GM11168 (cell line): ENCODE measurements around the gene RBM19.

ENCODE experiments used
- in situ Hi-C: fragments of 300-500 bp; cut with MboI; formaldehyde crosslinking; loops from one replicate; pipeline ENCODE4 v1.12.0; 2022; ENCODE audit warnings: low sequenced_read_pairs; ENCODE audit not compliant: unreplicated experiment

RBM19 gene

DNA sequence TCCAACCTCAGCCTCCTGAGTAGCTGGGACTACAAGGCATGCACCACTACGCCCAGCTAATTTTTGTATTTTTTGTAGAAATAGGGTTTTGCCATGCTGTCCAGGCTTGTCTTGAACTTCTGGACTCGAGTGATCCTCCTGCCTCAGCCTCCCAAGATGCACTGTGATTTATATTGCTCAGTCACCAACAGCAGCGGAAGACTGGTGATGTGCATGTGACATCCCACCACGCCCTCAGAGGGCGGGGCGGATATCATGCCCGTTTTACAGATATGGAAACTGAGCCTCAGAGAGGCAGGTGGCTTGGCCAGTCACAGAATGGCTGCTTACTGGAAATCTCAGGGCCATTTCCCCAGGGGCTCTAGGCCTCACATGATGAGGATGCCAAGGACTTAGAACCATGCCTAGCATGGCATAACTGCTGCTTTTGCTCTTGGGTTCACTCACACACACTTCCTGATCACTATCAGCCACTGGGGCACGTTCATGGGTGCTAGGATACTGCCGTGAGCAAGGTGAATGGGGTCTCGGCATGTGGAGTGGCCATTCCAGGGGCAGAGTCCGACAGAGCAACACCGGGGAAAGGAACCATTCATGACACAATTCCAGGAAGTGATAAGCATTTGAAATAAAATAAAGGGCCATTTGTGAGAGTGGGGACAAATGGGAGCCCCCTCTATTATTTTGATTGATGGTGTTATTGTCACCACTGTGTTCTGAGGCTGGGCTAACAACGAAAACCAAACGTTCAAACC is 31.9 kb downstream of the RBM19 start:
- in situ Hi-C loops: no loop called here

DNA sequence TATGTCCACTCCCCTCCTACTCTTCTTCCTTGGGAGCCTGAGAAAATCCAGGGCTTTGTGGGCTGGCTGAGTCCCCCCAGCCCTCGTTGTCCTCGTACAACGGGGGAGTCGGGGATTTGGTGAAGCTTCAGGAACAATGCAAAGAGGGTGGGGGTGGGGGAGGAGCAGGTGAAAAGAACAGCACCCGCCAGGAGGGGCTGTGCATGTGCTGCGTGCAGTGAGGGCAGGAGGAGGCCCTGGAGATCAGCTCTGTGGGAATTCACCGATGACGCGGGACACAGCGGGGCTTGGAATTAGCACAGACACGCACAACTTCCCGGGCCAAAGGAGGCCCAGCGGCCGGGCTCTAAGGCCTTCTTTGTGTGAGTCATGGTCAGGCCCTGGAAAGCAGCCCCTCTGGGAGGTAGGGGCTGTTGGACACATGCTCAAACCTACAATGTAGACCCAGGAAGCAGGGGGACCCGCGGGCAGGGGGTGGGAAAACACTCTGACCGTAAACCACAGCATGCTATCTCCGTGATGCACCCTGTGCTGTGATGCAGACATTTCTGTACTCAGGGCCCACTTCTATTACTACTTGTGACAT is 32.8 kb downstream of the RBM19 start:
- in situ Hi-C loops: no loop called here

DNA sequence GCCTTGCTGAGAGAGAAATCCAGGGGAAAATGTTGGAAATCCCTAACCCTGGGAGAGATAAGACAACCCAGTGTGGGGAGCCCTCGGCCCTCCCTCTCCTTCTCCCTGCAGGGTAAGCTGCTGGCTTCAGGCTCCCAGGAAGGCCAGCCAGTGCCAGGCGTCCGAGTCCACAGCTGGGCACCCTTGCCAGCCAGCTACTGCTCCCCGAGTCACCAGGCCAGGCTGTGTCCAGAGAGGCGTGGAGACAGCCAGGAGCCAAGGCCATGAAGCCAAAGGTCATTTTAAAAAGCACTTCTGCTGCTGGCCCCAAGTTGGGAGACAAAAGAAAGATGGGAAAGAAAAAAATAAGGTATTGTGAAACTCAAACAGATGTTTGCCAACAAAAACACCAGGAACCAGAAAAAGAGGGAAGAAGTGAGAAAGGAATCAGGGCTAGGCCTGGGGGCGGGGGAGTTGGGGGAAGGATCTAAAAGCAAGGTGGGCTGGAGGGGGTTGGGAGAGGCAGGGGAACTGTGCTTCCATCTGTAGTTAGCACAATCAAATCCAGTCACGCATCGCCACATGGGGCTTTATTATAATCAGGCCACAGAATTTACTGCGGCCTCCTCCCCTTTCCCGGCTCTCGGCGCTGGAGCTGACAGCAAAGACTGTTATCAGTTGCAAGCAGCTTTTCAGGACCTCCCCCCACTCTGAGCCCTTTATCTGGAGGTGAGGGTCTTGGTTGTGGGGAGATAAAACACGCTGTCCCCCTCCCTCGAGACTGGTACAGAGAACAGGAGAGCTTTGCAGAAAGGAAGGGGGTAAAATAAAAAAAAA is 33.5 kb downstream of the RBM19 start:
- in situ Hi-C loops: no loop called here

DNA sequence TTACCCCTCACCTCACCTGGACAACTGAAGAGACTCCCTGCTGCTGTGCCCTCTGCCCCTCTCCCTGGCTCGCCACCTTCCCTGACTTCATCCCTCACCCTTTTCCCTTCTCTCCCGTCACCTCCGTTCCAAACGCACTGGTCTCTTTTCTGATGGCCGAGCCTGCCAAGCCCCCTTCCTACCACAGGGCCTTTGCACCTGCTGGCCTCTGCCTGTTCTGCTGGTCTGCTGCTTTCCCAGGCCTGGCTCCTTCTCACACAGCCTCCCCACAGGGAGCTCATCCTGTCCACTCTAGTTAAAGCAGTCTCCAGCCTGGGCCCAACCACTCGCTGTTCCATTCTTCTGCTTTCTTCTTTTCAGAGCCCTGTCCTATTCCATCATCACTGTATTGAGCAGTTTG is 34.6 kb downstream of the RBM19 start:
- in situ Hi-C loops: no loop called here

DNA sequence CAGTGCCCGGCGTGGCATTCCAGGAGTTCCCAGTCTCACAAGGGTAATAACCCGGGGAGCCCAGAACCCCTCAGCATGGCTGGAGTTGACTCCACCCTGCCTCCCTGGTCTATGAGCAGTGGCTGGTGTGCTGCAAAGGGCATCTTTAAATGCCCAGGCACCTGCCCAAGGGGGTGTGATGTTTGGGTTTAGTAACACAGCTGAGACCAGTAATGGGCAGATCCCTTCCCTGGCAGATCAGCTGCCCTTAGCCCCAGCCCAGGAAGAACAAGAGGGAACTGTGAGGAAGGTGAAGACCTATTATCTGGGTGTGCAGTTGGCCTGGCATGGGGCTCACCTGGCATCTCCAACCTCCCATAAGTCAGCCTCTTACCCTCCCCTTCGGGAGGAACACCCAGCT is 35.9 kb downstream of the RBM19 start:
- in situ Hi-C loops: no loop called here

DNA sequence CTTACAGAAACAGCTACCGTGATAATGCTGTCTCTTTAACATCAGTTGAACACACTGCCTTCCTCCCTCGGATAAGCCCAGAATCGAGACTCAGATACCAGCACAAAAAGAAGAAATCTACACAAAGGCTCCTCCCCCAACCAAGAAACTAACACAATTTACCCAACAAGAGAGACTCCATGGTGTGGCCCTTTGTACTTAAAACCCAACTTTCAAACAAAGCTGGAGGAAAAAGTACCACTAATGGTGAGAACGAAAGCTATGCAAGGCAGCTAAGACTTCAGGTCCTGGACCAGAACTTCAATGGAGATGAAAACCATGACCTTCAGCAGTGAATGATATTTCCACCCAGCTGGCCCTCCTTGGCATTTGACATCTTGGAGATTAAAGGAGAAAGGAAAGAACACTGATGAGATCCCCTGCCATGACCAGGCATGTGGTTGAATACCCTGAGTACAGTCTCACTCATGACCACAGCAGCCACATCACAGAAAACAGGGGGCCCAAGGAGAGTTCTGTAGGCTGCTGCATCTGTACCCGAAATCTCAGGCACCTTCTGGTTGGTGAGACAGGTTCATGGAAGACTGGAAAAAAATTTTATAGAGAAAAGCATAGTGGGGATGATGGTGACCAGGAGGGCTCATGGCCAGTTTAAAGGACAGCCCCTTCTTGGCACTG is 36.7 kb downstream of the RBM19 start:
- in situ Hi-C loops: no loop called here

DNA sequence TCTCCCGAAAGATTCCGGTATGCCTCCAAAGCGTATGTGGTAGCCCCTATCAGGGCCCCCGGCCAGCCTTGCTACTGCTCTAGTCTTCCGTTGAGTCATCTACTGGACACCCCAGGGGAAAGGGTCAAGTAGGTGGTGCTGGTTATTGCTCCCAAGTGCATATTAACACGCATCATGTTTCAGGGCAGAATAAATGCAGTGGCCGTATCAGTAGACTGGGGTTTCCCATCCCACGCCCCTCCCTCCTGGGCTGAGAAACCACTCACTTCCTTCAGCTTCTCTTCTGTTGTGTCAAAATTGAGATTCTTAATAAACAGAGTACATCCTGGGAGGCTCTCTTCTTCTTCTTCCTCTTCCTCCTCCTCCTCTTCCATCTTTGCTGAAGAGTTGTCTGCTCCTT is 39.3 kb downstream of the RBM19 start:
- in situ Hi-C loops: no loop called here

DNA sequence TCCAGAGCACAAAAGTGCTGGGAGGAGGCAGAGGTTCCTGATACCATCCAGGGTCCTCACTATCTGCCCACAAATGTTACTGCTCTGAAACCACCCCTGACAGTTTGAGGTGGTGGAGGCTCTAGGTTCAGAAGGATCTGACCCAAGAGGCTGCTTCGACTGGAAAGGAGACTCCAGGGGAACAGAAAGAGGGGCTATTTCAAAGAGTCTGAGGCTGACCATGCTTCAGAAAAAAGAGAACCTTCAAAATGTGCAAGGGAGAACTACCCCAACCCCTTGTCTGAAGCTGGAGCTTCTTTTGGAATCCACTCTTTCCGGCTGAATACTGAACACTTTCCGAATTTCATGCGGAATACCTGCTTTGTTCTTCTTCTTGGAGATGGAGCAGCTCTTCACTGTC is 41.8 kb downstream of the RBM19 start:
- in situ Hi-C loops: loop anchor here (25.0 kb wide), 1 partner anchor 487 kb away; no protein-coding TSS in a partner anchor

DNA sequence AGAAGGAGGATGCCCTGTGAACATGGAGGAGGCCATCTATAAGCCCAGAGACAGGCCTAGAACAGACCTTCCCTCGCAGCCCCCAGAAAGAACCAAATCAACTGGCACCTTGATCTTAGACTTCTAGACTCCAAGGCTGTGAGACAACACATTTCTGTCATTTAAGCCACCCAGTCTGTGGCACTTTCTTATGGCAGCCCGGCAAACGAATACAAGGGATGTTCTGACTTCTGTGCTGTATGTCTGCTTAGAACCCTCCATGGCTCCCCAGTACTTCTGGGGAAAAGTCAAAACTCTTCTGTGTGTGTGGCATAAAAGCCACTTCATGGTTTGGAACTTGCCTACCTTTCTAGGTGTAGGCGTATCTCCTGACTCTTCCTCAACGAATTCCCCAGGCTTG is 42.9 kb downstream of the RBM19 start:
- in situ Hi-C loops: loop anchor here (25.0 kb wide), 1 partner anchor 486 kb away; no protein-coding TSS in a partner anchor

DNA sequence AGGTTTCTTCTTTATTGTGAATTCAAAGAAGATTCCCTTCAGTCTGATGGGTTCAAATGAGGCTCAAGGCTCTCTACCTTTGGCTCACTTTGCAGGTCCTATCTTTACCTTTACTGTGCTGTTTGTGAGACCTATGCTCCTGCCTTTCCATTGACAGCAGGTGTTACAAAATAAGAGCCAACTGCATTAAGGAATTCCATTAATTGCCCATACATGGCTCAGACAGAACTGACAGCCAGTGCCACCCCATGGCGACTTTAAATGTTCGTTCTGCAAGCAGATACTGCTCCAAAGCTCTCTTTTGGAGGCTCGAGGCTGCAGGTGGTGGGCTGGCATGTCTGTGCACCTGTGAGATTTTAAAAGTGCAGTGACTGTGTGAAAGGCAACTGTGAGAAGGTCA is 44.7 kb downstream of the RBM19 start:
- in situ Hi-C loops: loop anchor here (25.0 kb wide), 1 partner anchor 484 kb away; no protein-coding TSS in a partner anchor

DNA sequence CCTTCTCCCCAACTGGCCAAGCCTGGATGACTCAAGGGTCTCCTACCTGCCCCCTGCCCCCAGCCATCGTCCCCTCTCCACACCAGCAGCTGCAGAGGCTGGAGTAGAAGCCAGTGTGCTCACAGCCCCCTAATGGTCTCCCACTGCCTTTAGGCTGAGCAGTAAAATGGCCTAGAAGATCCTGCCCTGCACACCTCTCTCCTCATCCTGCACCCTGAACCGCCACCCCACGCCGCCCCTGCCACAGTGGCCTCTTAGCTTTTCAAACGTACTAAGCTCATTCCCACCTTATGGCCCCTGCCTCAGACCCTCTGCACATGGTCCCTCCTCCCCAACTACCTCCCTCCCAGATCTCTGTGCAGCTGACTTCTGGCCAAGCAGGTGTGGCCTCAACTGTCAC is 46.3 kb downstream of the RBM19 start:
- in situ Hi-C loops: loop anchor here (25.0 kb wide), 1 partner anchor 482 kb away; no protein-coding TSS in a partner anchor

DNA sequence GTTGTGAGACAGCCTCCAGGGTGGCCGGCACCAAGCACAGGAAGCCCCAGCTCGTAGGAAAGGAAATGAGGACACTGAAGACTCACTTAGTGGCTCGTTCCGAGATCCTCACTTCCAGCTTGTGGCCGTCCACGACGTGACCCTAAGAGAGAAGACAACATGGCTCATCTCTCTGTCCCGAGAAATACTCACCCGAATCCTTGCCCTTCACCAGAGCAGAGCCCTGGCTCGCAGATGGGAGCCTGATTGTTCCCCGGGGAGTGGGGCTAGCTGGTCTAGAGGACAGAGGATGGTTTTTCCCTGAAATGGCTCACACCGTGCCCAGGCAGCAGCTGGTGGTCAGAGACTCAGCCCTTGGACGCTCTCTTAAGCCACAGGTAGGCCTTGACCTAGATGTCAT is 47.8 kb downstream of the RBM19 start:
- in situ Hi-C loops: loop anchor here (25.0 kb wide), 1 partner anchor 481 kb away; no protein-coding TSS in a partner anchor

DNA sequence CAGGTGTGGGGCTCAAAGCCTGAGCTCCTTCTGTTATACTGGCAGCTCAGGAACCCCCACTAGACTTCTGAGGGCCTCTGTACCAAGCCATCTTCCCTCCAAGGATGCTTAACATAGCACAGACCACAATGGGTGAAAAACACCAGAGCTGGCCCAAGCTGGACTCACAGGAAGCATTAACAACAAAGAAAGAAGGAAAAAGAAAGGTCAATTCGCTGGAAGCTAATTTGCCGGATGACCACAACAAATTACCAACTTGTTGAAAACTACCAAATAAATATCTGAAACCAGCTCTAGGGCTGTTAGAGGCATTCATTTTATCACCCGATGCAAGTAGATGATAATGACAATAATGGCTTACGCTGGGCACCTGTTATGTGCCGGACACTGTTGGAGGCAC is 48.7 kb downstream of the RBM19 start:
- in situ Hi-C loops: loop anchor here (25.0 kb wide), 1 partner anchor 480 kb away; no protein-coding TSS in a partner anchor

DNA sequence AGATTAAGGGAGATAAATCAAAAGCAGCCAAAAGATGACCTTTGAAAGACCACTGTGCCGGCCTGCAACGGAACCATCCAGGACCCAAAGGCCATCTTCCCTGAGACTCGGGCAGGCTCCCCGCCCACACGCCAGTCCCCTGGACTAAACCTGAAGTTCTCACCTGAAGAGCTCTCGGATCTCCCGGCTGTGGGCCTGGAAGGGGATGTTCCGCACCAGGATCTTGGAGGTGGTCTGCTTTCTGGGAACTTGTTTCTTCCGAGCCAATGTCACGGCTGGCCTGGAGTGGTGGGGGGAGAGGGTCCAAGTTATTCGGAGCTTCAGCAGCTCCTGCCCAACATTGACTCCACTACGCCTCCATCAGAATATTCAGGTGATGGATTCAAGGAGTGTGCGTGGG is 51.3 kb downstream of the RBM19 start:
- in situ Hi-C loops: loop anchor here (25.0 kb wide), 1 partner anchor 478 kb away; no protein-coding TSS in a partner anchor

DNA sequence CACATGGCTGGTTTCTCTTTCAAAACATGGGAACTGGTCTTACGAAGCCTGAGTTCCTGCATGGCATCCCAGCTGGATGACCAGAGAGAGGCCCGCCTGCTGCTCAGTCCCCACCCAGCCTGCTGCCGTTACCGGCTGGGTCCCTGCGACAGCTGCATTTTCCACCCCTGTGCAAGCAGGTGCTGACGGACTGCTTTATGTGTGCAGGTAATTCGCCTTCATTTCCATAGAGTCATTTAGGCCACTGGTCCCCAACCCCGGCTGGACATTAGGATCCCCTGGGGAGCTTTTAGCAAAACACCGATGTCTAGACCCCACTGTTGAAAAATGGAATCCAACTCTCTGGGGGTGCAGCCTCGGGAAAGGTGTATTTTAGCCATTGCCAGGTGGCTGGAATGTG is 51.9 kb downstream of the RBM19 start:
- in situ Hi-C loops: loop anchor here (25.0 kb wide), 1 partner anchor 477 kb away; no protein-coding TSS in a partner anchor

DNA sequence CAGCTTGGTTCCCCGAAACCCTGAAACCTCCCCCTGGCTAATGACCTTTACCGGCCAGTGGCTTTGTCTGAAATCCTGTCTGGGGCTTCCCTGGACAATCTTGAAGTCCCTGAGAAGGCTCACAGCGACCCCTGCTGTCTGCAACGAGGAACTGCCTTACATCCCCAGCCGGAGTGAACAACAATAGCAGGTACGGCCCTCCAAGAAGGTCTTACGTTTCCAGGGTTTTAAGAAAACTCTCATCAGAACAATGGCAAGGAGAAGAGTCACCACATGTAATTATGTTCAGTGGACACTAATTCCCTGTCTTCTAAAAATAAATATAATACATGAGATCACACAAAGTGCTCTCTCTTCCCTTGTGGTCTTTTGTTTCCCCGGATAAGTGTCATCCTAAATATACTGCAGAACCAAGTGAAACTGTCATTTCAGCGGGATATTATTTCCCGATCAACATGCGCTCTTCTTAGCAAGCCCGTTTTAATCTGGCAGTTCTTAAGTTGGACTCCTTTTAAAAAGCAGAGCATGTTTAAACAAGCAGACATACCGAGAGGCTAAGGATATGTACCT is 53.3 kb downstream of the RBM19 start:
- in situ Hi-C loops: loop anchor here (25.0 kb wide), 1 partner anchor 476 kb away; no protein-coding TSS in a partner anchor

DNA sequence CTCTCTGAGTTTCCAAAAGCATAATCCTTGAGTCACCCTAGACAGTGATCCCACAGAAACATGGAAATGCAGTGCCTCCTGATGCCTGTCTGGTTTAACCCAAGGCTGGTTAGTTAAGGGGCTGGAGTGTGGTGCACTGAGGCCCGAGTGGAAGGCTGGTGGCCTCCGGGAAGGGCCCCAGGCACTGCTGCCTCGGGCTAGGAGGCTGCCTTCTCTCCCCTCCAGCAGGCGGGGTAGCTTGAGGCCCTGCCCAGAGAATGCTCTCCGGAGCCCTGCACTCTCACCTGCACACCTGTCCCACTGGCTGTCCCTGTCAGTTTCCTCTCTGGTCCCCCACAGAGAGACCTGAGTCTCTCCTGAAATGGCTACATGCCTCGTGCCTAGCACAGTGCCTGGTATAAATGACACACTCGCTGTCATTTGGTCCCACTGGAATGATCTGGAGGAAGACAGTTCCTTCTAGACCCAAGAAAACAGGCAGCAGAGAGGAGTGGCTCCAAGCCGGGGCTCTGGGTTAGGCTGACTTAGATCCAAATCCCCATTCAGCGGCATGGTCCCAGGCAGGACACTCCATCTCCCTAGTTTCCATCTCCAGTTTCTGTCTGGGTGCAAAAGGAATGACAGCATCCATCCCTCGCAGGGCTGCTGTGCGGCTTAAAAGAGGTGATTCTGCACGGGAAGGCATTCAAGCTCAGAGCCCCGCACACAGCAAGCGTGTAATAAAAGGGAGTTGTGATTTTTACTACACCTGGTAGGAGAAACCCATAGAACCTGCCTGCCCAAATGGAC is 54.0 kb downstream of the RBM19 start:
- in situ Hi-C loops: loop anchor here (25.0 kb wide), 1 partner anchor 475 kb away; no protein-coding TSS in a partner anchor

DNA sequence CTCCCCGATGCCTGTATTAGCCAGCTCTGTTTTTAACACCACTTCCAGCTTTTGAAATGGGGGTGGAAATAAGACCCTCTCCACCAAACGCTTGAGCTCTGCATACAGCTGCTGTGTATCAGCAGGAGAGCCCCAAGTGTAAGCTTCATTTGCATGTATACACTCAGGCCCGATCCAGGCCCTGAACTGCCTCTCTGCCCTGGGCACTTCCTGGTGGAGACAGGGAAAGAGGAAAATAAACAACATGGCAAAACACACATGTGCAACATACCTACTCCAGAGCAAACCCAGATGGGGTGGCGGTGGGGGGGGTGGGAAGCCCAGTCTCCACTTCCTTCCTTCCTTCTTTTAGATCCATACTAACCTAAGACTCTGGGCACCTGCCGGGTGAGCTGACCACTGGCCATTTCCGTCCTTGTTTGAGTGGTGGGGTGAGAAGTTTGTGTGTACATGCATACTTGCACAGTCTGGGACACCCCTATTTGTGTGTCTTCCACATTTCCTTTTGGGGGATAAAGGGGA is 55.3 kb downstream of the RBM19 start:
- in situ Hi-C loops: loop anchor here (25.0 kb wide), 1 partner anchor 474 kb away; no protein-coding TSS in a partner anchor
